Erythroblast (primary cell): ENCODE results near the gene GGT6.
"Not testable (repeated sequence)": the region's sequence is repeated elsewhere in the genome, so short reads cannot be mapped to it uniquely, and the experiment has no call there.

Experiments used
- DNase-seq, 2 experiments: peaks; one replicate each; lab custom pipeline; 2025; lab: John Stamatoyannopoulos, UW
- GATA1 ChIP-seq: IDR thresholded peaks from 2 replicates; pipeline ENCODE4 v1.6.1; 2011; ENCODE audit warnings: low read depth, mild to moderate bottlenecking, control low read depth, low read length, moderate library complexity
- POLR2A ChIP-seq: IDR thresholded peaks from 2 replicates; pipeline ENCODE4 v1.6.1; 2011; ENCODE audit warnings: mild to moderate bottlenecking, low read length

The GGT6 gene

DNA sequence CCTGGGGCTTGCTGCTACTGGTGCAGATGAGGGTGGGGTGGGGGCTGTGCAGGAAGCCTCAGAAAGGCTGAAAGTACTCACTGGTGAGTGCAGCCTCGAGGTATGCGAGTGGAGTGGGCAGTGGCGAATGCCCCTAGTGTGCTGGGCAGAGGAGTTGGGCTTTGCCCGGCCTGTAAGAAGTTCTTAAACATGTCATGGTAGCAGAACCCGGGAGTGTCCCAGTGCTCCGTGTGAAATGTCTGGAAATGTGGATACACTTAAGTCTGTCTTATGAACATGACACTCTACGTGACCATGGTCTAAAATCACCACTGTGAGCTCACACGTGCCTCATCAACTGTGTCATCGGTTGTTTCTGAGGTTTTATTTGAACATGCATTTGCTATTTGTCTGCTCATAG, 25.7 kb upstream of the GGT6 start:
- no peak for DNase-seq
- no peak for TF ChIP-seq GATA1
- TF ChIP-seq POLR2A: no peak

DNA sequence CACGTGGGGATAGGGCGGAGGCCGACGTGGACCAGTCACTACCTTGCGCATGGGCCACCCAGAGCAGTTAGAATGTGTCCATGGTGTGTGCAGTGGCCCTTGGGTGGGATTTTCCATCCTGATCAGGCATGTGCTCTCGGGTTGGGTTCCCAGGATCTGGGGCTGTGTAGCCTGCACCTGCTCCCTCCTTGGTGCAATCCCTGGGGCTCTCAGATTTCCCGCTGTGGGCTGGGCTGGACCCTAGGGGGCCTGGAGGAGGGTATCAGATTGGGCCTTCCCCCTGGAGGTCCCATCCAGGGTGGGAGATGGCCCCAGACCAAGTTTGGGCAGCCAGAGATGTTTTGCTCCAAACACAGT, 25.2 kb upstream of the GGT6 start:
- TF ChIP-seq GATA1: no peak
- no peak for TF ChIP-seq POLR2A
- DNase-seq: no peak

DNA sequence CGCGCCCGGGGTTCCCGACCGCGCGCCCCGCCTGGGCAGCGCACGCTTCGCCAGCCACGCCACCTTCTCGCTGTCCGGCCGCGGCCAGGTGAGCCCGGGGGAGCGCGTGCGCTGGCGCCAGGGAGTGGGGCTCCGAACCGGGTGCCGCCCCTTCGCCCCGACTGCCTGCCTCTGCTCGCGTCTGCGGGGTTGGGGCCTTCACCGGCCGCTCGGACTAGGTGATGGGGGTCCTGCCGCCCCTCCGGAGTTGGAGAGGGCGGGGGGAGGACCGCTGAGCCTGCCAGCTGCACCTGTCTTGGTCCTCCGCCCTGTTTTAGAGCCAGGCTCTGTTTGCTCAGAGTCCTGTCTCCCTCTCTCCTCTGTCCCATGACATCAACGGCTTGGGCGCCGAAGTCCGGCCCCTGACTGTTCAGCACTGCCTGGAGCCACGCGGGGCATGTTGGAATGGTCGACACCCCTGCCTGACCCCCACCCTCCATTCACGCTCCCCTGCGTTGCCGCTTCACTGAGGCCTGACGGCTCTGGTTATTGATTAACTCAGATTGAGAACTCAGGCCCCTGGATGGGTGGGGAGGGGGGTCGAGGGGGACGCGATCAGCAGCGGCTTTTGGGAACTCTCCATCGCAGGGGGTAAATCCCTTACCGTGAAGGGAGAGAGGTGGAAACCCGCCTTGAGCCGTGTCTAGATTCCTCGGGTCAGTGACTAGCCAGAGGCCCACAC, 24.7 kb upstream of the GGT6 start:
- DNase-seq: no peak
- TF ChIP-seq GATA1 (no peak), POLR2A (no peak)

DNA sequence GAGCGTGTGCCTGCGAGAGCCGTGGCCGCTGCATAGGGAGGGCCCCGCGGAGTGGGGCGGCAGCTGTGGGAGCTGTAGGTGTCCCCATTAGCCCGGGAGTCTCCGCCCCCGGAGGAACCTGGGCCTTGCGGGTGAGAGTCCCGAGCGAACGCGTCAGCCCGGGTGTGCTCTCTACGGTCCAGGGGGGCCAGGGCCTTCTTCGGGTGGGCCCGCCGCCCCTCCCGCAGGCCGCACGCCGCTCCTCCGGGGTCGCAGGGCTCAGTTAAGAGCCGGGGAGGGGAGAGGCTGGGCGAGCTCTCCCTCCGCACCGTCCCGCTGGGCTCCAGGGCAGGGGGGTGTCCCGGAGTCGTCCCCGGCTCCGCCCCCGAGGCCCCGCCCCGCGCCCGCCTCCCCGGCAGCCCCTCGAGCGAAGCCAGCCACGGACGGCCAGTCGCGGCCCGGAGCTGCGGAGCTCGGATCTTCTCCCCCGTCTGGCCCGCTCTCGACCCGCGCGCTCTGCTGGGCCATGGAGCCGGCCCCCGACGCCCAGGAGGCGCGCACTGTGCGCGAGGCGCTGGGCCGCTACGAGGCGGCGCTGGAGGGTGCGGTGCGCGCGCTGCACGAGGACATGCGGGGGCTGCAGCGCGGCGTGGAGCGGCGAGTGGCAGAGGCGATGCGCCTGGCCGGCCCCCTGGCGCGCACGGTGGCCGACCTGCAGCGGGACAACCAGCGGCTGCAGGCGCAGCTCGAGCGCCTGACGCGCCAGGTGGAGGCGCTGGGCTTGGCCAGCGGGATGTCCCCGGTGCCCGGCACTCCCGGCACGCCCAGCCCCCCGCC, 23.9 kb upstream of the GGT6 start, which contains the start of gene SMTNL2:
Gene SMTNL2 (plus strand): TSS at position 429 of the 816 bp plus-strand sequence. CDS start 77 bp downstream, at position 506.
- DNase-seq: no peak
- TF ChIP-seq POLR2A (no peak), GATA1 (no peak)

DNA sequence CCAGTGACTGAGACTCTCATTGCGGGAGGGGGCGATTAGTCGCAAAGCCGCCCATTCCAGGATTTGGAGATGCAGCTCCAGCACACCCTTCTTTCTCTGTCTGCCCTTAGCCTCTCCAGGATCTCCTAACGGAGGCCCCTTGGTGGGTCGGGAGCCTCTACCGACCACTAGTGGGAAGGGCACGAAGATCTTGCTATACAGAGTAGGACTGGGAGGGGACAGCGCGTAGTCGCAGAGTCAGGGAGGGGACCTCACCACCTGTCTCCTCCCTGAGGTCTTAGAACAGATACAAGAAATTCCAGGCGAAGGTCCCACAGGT, 23.4 kb upstream of the GGT6 start:
- TF ChIP-seq GATA1: no peak
- TF ChIP-seq POLR2A: no peak
- DNase-seq: no peak

DNA sequence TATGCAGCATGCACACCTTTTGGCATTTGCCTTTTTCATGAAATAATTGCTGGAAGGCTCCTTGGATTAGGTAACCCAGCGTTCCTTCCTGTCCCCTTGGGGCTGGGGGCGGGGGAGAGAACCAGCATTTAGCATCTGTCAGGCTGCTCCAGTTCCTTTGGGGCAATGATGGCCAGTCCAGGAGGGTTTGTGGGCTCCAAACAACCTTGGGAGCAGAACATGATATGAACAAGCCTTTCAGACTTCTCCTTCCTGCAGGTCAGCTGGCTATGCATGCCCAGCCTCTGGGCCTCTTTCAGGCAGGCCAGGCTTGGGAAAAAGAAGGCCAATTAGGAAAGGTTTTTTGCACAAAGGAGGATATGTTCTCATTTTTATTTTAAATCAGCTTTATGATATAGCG, 22.8 kb upstream of the GGT6 start:
- no peak for DNase-seq
- TF ChIP-seq GATA1 (no peak), POLR2A (no peak)

DNA sequence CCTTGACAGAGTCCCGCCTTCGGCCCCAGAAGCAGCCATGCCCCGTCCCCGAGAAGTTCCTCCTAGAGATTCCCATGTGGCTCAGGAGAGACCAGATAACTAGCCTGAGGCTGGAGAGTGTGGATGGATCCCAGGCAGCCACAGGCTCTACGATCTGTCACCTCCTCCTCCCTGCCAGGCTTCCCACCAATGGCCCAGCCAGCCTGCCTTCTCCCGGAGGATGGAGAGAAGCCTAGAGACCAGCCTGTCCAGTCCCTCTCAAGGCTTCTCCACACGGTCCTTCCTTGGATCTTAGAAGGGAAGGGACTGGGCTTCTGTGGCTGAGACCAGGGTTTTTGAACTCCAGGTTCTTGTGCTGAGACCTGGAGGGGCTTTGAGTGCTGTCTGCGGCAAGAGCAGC, 22.3 kb upstream of the GGT6 start:
- no peak for TF ChIP-seq GATA1
- TF ChIP-seq POLR2A: no peak
- DNase-seq: no peak

DNA sequence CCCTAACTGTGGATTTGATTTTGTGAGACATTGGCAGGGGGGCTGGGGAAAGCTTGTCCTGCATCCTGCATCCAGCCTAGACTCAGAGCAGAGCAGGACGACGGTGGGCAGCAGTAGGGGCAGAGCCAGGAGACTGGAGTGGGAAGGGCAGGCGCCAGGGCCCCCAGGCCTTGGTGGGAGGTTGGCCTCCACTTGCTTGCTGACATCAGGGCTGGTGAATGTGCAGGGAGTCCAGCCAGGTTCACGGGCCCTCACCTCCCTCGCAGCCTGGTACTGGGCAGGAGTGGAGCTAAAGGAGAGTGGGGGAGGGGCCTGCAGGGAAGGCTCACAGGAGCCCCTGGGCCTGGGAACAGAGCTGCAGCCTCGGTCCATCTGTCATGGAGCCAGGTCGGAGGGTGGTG, 21.7 kb upstream of the GGT6 start:
- TF ChIP-seq GATA1 (no peak), POLR2A (no peak)
- DNase-seq: no peak

DNA sequence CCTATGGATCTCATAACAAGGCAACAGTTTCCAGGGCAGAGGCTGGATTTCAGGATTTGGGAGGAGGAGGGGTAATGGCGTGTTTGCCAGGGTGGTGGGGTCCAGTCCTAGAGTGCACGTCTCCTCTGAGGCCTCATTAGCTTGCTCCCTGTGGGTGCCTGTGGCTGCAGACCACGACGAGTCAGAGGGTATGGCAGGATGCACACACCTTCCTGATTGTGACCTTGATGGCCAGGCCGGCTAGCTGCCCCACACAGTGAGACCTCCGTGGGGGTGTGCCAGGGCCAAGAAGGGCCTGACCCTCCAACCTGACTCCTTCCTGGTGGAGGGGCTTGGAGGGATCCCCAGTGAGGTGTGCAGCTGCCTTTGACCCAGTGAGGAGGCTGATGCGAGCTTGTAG, 19.9 kb upstream of the GGT6 start:
- TF ChIP-seq POLR2A: no peak
- TF ChIP-seq GATA1: no peak
- no peak for DNase-seq

DNA sequence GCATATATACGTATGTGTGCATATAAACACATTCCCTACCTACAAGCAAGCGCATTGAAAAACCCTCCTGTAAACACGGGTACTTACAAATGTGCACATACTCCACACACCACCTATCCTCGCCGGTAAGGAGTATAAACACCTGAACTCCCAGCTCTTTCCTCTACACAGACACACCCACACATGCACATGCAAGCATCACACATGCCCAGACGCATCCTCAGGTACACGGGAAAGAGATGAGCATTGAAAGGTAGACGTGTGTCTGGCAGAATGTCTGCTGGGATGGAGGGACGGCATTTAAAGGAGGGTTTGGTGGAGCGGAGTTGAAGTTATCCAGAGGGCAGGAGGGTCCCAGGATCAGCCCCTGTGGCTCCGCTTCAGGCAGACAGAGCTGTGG, 19.3 kb upstream of the GGT6 start:
- no peak for DNase-seq
- no peak for TF ChIP-seq GATA1
- no peak for TF ChIP-seq POLR2A

DNA sequence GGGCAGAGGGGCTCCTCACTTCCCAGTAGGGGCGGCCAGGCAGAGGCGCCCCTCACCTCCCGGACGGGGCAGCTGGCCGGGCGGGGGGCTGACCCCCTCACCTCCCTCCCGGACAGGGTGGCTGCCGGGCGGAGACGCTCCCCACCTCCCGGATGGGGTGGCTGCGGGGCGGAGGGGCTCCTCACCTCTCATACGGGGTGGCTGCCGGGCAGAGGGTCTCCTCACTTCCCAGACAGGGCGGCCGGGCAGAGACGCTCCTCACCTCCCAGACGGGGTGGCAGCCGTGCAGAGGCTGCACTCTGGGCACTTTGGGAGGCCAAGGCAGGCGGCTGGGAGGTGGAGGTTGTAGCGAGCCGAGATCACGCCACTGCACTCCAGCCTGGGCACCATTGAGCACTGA, 18.0 kb upstream of the GGT6 start:
- not testable (repeated sequence) for DNase-seq

DNA sequence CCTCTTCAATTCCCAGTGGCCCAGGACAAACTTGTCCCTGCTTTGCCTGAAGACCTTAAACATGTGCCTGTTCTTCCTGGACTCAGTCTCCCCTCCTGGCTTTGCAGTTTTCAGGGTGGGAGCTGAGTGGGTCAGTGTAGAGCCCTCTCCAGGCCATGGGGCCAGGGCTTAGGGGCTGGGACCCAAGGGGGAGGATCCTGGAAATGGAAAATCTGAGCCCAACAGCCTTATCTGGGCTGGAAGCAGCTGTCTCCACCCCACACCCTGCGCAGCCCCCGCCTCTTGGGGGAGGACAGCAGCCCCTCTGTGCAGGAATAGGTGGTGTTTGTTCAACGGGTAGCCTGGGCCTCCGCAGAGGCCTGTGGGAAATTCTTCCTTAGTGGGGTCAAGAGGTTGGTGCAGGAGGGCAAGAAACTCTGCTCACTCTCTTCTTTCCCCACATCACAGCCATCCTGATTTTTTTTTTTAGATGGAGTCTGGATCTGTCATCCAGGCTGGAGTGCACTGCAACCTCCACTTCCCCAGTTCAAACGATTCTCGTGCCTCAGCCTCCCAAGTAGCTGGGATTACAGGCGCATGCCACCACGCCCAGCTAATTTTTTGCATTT, 17.1 kb upstream of the GGT6 start:
- DNase-seq: no peak
- TF ChIP-seq POLR2A: no peak
- TF ChIP-seq GATA1: no peak

DNA sequence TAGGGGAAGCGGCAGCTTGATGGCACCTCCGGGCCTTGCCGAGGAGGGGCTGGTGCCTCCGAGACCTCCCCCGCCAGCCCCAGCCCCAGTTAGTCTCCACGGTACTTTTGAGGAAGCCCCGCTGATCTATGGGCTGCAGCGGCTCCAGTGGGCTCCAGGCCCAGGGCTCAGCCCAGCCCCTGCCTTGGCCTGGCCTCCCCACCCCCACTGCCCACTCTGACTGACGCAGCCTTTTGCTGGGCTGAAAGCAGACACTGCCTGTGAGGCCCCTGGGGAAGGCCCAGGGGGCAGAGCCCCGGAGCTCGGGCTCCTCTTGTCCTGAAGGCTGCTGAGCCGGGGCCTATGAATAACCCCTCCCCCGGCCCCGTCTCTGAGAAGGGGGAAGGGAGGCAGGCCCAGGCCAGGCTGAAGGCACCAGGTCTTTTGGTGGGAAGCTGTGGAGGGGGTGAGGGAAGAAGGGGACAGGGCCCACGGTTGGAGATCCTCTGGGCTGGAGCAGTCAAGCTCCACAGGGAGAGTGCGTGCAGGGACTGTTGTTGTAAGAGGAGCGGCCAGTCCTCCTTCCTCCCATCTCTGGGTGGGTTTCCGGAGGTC, 16.4 kb upstream of the GGT6 start:
- DNase-seq: no peak
- TF ChIP-seq GATA1 (no peak), POLR2A (no peak)

DNA sequence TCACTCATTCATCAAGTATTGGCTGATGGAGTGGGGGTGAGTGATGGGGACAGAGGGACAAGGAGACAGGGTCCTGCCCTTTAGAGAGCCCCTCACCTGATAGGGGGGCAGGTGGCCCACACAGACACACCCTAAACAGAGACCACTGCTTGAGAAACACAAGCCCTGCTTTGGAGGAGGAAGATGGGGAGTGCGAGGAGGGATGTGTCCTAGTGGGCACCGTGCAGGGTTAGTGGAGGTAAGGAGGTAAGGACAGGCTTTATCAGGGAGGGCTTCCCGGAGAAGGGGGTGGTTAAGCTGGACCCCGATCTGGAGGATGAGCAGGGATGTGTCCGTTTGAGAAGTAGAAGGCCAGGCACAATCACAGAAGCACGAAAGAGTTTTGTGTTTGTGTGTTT, 15.8 kb upstream of the GGT6 start:
- no peak for DNase-seq
- TF ChIP-seq POLR2A (no peak), GATA1 (no peak)

DNA sequence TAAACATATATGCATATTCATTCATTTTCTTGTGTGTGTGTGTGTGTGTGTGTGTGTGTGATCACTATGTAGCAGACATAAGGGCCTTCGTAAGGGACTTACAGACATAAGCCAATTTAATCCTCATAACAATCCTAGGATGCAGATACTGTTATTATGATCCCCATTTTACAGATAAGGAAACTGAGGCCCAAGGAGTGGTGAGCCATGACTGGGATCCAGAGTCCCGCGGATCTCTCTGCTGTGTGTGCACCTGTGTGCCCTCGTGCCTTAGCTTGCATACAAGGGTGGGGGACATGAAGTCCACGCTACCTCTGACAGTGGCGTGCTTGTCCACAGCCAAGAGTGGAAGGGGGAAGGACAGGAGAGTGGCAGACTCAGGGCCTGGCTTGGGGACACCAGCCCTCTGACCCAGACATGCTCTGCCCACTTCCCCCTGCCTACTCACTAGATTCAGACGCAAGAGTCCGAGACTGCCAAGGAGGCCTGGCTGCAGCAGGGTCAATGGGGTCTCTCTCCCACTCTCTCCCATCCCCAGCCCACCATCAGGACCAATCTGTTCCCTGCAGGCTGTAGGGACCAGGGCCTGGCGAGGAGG, 14.2 kb upstream of the GGT6 start:
- no peak for DNase-seq
- TF ChIP-seq POLR2A: no peak
- no peak for TF ChIP-seq GATA1
